HG03565 (cell line): ENCODE results near the gene TMEM192.
"Not testable (repeated sequence)": the region's sequence is repeated elsewhere in the genome, so short reads cannot be mapped to it uniquely, and the experiment has no call there.

ENCODE experiments used
- ATAC-seq: cut with Tn5 transposase; IDR thresholded peaks from one replicate; pipeline ENCODE4 v1.9.1; 2021; ENCODE audit warnings: mild to moderate bottlenecking, moderate library complexity; ENCODE audit not compliant: unreplicated experiment

TMEM192 gene

GRCh38 chr4:165112368-165113121 lies at the start of gene TMEM192:
Gene TMEM192 (minus strand): TSS chr4:165112860. CDS start chr4:165112773, 87 bp downstream.
- peak; percentile 91 for ATAC-seq

GRCh38 chr4:165158762-165159161 lies 46.1 kb upstream of the TMEM192 start:
- ATAC-seq, result no peak

- no peak for ATAC-seq
Measured at GRCh38 chr4:165156906-165157305, 44.2 kb upstream of the TMEM192 start.

GRCh38 chr4:165154482-165154881 lies 41.8 kb upstream of the TMEM192 start:
- no peak for ATAC-seq

- no peak for ATAC-seq
Measured at GRCh38 chr4:165152527-165152926, 39.9 kb upstream of the TMEM192 start.

GRCh38 chr4:165151734-165152133 lies 39.1 kb upstream of the TMEM192 start:
- no peak for ATAC-seq

GRCh38 chr4:165150545-165150944 lies 37.9 kb upstream of the TMEM192 start:
- no peak for ATAC-seq

GRCh38 chr4:165138843-165139242 lies 26.2 kb upstream of the TMEM192 start:
- no peak for ATAC-seq

GRCh38 chr4:165137205-165137604 lies 24.5 kb upstream of the TMEM192 start:
- no peak for ATAC-seq

- ATAC-seq, result no peak
Measured at GRCh38 chr4:165136529-165136928, 23.9 kb upstream of the TMEM192 start.

- no peak for ATAC-seq
Measured at GRCh38 chr4:165133150-165133549, 20.5 kb upstream of the TMEM192 start.

- ATAC-seq, result peak; percentile 76
Measured at GRCh38 chr4:165131247-165131832, 18.7 kb upstream of the TMEM192 start.

GRCh38 chr4:165129924-165130323 lies 17.3 kb upstream of the TMEM192 start:
- ATAC-seq, result no peak

GRCh38 chr4:165125869-165126499 lies 13.3 kb upstream of the TMEM192 start:
- not testable (repeated sequence) for ATAC-seq

- ATAC-seq, result no peak
Measured at GRCh38 chr4:165124488-165124887, 11.8 kb upstream of the TMEM192 start.

GRCh38 chr4:165118256-165118909 lies 5.7 kb upstream of the TMEM192 start:
- peak; percentile 88 for ATAC-seq

GRCh38 chr4:165115301-165115700 lies 2.6 kb upstream of the TMEM192 start:
- no peak for ATAC-seq

GRCh38 chr4:165111906-165112367 lies 723 bp downstream of the TMEM192 start:
- no peak for ATAC-seq

- no peak for ATAC-seq
Measured at GRCh38 chr4:165106518-165106917, 6.1 kb downstream of the TMEM192 start.

GRCh38 chr4:165101641-165102040 lies 11.0 kb downstream of the TMEM192 start:
- ATAC-seq, result no peak

- no peak for ATAC-seq
Measured at GRCh38 chr4:165096776-165097175, 15.9 kb downstream of the TMEM192 start.
